Dedifferentiated amniotic fluid mesenchymal stem cell (primary cell): ENCODE results near the gene PLD6.

ENCODE experiments used
- DNase-seq: peaks from one replicate; pipeline ENCODE4 v3.0.0-alpha.2; 2016; ENCODE audit errors: extremely low spot score

The PLD6 gene

GRCh38 chr17:17227608-17228520 is 21.7 kb upstream of the PLD6 start:
- no peak for DNase-seq

DNA sequence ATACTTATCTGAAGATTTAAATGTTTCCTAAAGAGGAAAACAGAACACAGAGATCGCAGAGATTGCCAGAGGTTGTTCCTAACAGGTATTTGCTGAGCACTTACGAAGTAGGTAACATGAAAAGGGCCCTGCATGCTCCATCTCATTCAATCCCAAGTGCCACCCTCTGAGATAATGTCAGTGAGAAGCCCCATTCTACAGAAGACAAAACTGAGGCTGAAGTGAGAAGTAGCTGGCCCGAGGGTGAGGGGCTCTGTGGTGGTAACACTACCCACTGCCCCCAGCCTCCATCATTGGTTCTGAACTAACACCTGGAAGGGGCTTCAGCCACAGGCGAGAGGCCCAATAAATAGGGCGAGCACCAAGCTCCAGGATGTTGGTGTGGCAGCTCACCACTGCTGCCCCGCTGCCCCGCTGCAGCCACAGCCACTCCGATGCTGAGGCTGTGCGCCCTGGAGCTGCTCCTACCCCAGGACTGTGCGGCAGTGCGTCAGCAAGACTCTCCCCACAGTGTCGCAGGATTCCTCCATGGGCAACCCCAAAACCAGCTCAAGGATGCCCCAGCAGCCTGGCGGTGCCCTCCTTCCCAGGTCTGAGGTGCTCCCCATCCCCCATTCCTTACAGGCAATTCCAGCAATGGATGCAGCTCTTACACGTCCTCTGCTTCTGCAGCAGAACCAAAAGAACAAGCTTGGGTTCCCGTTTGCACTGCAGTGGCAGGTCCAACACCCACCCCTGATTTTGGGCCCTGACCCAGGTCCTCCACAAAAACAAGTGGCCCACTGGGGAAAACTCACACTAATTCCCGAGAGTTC is 20.5 kb upstream of the PLD6 start:
- DNase-seq, result no peak

DNA sequence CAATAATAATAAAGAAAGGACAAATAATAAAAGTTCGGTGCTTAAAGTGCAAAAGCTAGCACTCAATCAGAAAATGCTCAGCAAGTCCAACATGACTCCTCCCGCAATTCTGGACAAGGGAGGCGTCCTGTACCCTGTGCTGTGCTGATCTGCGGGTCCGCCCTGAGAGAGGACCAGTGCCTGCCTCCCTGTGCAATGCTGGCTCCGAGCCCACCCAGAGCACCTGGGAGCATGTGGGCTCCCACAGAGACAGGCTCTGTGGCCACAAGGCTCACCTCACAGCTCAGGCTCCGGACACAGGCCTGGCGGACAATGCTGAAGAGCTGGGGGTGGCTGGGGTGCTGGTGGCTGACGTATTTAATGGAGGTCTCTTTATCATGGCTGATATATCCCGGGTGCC is 19.8 kb upstream of the PLD6 start:
- DNase-seq, result no peak

- no peak for DNase-seq
These were observed 18.0 kb upstream of the PLD6 start for GRCh38 chr17:17224137-17224536.

GRCh38 chr17:17223736-17224135 is 17.6 kb upstream of the PLD6 start:
- no peak for DNase-seq

GRCh38 chr17:17221329-17221728 is 15.2 kb upstream of the PLD6 start:
- no peak for DNase-seq

GRCh38 chr17:17220529-17220928 is 14.4 kb upstream of the PLD6 start:
- DNase-seq, result no peak

DNA sequence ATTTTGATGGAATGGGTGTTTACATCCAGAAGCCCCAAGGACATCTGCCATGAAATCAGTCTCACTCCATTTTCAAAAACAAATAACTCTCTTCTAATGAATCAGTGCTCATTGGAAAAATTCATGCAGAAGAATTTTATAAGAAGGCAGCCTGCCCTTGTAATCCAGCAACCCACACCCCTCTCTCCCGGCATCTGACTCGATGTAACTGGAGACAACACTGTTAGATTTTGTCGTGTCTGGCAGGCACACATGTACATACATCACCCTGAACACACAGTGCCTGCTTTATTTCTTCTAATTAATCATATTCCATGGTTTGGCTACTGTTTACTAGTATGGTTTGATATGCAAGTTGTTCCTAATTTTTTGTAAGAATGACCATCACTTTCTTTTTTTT is 11.9 kb upstream of the PLD6 start:
- no peak for DNase-seq

DNA sequence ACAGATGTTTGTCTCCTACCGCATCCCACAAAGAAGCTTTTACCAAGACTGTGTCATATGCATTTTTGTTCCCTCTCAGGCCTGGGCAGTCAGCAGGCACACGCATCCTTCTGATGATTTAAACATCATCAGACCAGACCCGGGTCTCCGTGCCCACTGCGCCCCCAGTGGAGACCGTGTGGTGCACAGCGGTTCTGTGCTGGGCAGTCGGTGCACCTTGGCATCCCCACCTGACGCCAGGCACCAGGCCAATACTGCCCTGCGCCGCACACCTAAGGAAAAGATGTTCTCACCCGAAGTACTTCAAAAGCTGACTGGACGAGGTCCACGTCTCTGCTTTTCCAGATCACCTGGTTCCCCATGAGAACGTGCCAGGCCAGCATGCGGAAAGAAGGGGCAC is 10.6 kb upstream of the PLD6 start:
- DNase-seq, result no peak

- DNase-seq, result no peak
These were observed 10.1 kb upstream of the PLD6 start for GRCh38 chr17:17216236-17216635.

GRCh38 chr17:17215575-17215974 is 9.4 kb upstream of the PLD6 start:
- no peak for DNase-seq

GRCh38 chr17:17214646-17215436 is 8.7 kb upstream of the PLD6 start:
- no peak for DNase-seq

DNA sequence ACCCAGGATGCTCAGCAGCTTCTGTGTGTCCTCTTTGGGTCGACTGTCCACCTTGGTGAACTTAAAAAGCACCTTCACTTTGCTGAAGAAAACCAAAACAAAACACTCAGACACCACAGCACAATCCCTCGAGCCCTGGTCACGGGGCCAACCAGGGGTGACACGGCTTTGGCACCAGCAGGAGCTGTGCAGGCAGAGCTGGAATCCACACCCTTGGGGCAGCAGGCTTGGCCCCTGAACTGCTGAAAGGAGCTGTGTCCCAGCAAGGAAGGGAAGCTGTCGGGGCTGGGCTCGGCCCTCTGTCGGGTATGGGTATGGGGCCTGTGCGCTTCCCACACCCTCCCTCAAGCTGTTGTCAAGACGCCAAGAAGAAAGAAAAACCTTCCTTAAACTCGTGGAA is 7.6 kb upstream of the PLD6 start:
- no peak for DNase-seq

DNA sequence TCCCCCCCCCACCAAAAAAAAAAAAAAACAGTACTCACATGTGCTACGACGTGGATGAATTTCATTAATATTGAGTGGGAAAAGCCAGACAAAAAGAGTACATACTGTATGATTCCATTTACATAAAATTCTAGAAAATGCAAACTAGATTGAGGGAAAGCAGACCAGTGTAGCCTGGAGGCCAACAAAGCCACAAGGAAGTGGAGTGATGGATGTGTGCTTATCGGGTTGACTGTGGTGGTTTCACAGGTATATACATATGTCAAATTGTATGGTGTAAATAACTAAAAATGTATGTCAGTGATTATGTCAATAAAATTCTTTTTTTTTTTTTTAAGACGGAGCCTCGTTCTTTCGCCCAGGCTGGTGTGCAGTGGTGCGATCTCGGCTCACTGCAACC is 1.9 kb upstream of the PLD6 start:
- DNase-seq, result no peak

GRCh38 chr17:17206913-17207335 is 791 bp upstream of the PLD6 start:
- DNase-seq, result no peak

GRCh38 chr17:17205368-17206123 is 587 bp downstream of the PLD6 start:
- DNase-seq, result peak; percentile 34

DNA sequence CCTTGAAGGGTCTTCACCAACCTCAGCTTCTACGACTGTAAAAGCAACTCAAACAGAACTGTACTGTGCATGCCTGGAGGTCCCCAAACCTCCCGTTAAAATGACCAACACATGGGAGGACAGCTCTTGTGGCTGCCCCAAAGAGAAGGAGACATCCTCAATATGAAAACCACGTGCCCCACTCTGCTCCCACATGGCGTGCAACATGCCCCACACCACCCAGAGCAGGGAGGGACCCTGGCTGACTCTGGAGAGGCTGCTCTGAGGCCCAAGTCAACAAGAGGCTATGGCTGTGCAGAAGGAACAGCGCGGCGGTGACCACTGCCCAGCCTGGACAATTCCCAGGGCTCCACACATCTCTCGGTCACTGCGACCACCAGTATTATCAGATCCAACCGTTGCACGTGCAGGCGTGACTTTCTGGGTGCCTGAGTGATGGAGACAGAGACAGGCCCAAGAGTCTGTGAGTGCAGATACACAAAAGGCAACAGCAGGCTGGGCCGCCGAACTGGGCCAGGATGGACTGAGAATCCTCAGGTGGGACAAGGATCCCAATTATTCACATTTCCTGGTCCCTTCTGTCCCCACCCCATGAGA is 1.4 kb downstream of the PLD6 start:
- no peak for DNase-seq

DNA sequence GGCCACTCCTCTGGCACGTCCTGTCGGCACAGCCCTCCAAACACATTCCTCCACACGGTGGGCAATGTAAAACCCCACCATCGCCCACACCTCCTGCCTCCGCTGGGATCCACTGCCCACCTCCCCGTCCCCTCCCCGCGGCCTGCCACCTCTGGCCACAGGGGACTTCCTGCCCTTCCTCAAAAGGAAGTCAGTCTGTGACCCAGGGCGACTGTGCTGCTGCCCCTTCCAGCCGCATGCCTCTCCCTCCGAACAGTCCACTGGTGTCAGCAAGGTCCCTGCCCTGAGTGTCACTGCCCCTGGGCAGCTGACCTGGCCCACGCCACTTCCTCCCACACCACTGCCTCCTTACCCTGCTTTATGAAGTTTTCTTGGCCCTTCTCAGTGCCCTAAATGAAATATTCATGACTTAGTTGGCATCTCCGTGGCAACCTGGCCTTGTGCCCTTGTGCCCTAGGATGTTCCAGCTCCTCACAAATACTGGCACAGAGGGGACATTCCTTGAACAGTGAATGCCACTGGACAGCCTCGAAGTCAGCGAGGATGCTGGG is 2.0 kb downstream of the PLD6 start:
- DNase-seq, result no peak

GRCh38 chr17:17203173-17203730 is 2.9 kb downstream of the PLD6 start:
- no peak for DNase-seq

- no peak for DNase-seq
These were observed 4.2 kb downstream of the PLD6 start for GRCh38 chr17:17201907-17202306.
